A673 (cell line): ENCODE measurements around the gene ZNF813. TPM values are rescaled to one million over a fixed set of nuclear protein-coding genes. Genes with fewer than 3 reads are reported as not detected.
"Not testable (repeated sequence)": the region's sequence is repeated elsewhere in the genome, so short reads cannot be mapped to it uniquely, and the experiment has no call there.

ENCODE experiments used
- BruUV-seq: library from RNA; stranded (reverse); fragments of 400-500 nt; replicated peaks from 2 replicates; lab custom pipeline; 2021; lab: Mats Ljungman, UMichigan
- CTCF ChIA-PET: fragments of 300-600 bp; sonication (Branson Sonifier 250); formaldehyde crosslinking; loops from one replicate; lab custom pipeline; 2022; ENCODE audit warnings: antibody characterized with exemption; lab: Charles Lee
- POLR2A ChIA-PET: fragments of 300-600 bp; sonication (Branson Sonifier 250); formaldehyde crosslinking; loops from one replicate; lab custom pipeline; 2022; ENCODE audit warnings: antibody characterized with exemption; ENCODE audit not compliant: low non-redundant PET; lab: Charles Lee
- DNase-seq: peaks from one replicate; pipeline ENCODE4 v3.0.0-alpha.2; 2015; ENCODE audit warnings: low spot score
- H3K27ac ChIP-seq: fragments of 200-600 bp; sonication (generic); 2 replicates; pipeline ENCODE4 v1.5.1; 2016; ENCODE audit warnings: mixed run types, low read depth, mild to moderate bottlenecking, mixed read lengths, antibody characterized with exemption, low read length; ENCODE audit not compliant: poor library complexity, severe bottlenecking
- H3K27me3 ChIP-seq: fragments of 200-600 bp; sonication (generic); replicated peaks from 2 replicates; pipeline ENCODE4 v1.6.1; 2017; ENCODE audit warnings: mixed run types, low read depth, mild to moderate bottlenecking, mixed read lengths, antibody characterized with exemption, low read length; ENCODE audit not compliant: insufficient read depth, poor library complexity
- H3K36me3 ChIP-seq: fragments of 200-600 bp; sonication (generic); 2 replicates; pipeline ENCODE4 v1.6.1; 2016; ENCODE audit warnings: mixed run types, mild to moderate bottlenecking, mixed read lengths, antibody characterized with exemption, low read length; ENCODE audit not compliant: insufficient read depth, poor library complexity, severe bottlenecking
- H3K4me1 ChIP-seq: fragments of 200-600 bp; sonication (generic); 2 replicates; pipeline ENCODE4 v1.6.1; 2017; ENCODE audit warnings: mixed run types, mild to moderate bottlenecking, mixed read lengths, antibody characterized with exemption, low read length; ENCODE audit not compliant: insufficient read depth, poor library complexity, severe bottlenecking
- H3K4me3 ChIP-seq: fragments of 200-600 bp; sonication (generic); 2 replicates; pipeline ENCODE4 v1.5.1; 2016; ENCODE audit warnings: low read depth, mixed run types, mild to moderate bottlenecking, mixed read lengths, low read length; ENCODE audit not compliant: poor library complexity, severe bottlenecking
- H3K9me3 ChIP-seq: fragments of 200-600 bp; sonication (generic); 2 replicates; pipeline ENCODE4 v1.6.1; 2016; ENCODE audit warnings: mixed run types, low read depth, mild to moderate bottlenecking, mixed read lengths, antibody characterized with exemption, low read length; ENCODE audit not compliant: poor library complexity, severe bottlenecking
- CTCF ChIP-seq: fragments of 300-800, 200-600 bp; sonication (generic); conservative IDR thresholded peaks from 2 replicates; pipeline ENCODE4 v1.5.1; 2017; ENCODE audit warnings: low read depth, mild to moderate bottlenecking, antibody characterized with exemption, low read length, moderate library complexity, mixed read lengths
- EZH2 ChIP-seq: fragments of 200-600 bp; sonication (generic); IDR thresholded peaks from 2 replicates; pipeline ENCODE4 v1.6.1; 2017; ENCODE audit warnings: borderline replicate concordance, low read depth, mild to moderate bottlenecking, mixed read lengths, antibody characterized with exemption, low read length; ENCODE audit not compliant: poor library complexity, severe bottlenecking
- intact Hi-C: fragments of 100-400 bp; cut with micrococcal nuclease; formaldehyde crosslinking; loops from one replicate; pipeline ENCODE4 v1.10.0; 2022; ENCODE audit not compliant: unreplicated experiment
- total RNA-seq: library from RNA; stranded (reverse); gene quantifications from 2 replicates; pipeline ENCODE4 v1.2.3, GENCODE V29; 2021

The ZNF813 gene
- total RNA-seq, 1 experiment from 2014 or later: 5.6 TPM

- H3K27me3 ChIP-seq: no peaks in the 10 kb centered on the region
- no peak overlapping the region for H3K27ac ChIP-seq
- ChIA-PET POLR2A (no interaction called here), CTCF (no interaction called here)
- no peak for DNase-seq
- H3K9me3 ChIP-seq: peaks cover 23% of the 10 kb centered on the region
- TF ChIP-seq CTCF (no peak), EZH2 (no peak)
- BruUV-seq: no TSS peak
- H3K4me1 ChIP-seq: no peaks in the 10 kb centered on the region
- H3K36me3 ChIP-seq: peaks cover 23% of the 10 kb centered on the region
- intact Hi-C loops: no loop called here
- H3K4me3 ChIP-seq: no peak overlapping the region
These were observed 17.8 kb downstream of the ZNF813 start for GRCh38 chr19:53485046-53486004.

GRCh38 chr19:53492153-53492552 lies 24.6 kb downstream of the ZNF813 start:
- CTCF ChIA-PET: no interaction called here
- no peak overlapping the region for H3K27ac ChIP-seq
- no peak for TF ChIP-seq CTCF
- no peak for TF ChIP-seq EZH2
- BruUV-seq: TSS peak; percentile 18
- POLR2A ChIA-PET: no interaction called here
- no peak overlapping the region for H3K4me3 ChIP-seq
- H3K36me3 ChIP-seq: peaks cover 25% of the 10 kb centered on the region
- no peaks in the 10 kb centered on the region for H3K4me1 ChIP-seq
- DNase-seq: no peak
- no peaks in the 10 kb centered on the region for H3K27me3 ChIP-seq
- intact Hi-C loops: no loop called here
- H3K9me3 ChIP-seq: peaks cover 49% of the 10 kb centered on the region

GRCh38 chr19:53497311-53498023 lies 29.9 kb downstream of the ZNF813 start:
- POLR2A ChIA-PET, CTCF ChIA-PET, intact Hi-C loops, H3K27ac ChIP-seq, H3K4me1 ChIP-seq, H3K36me3 ChIP-seq, BruUV-seq, H3K27me3 ChIP-seq, DNase-seq, H3K4me3 ChIP-seq: not testable (repeated sequence)
- H3K9me3 ChIP-seq: peaks cover 19% of the 10 kb centered on the region

- BruUV-seq, DNase-seq, CTCF ChIA-PET, H3K36me3 ChIP-seq, POLR2A ChIA-PET, H3K4me3 ChIP-seq, H3K27ac ChIP-seq, H3K4me1 ChIP-seq, intact Hi-C loops, H3K27me3 ChIP-seq: not testable (repeated sequence)
- peaks cover 14% of the 10 kb centered on the region for H3K9me3 ChIP-seq
These were observed 30.5 kb downstream of the ZNF813 start for GRCh38 chr19:53498024-53498395.

GRCh38 chr19:53503151-53503550 lies 35.6 kb downstream of the ZNF813 start:
- intact Hi-C loops, CTCF ChIA-PET, H3K4me1 ChIP-seq, DNase-seq, POLR2A ChIA-PET, H3K27ac ChIP-seq, BruUV-seq, H3K36me3 ChIP-seq, H3K4me3 ChIP-seq, H3K27me3 ChIP-seq, H3K9me3 ChIP-seq: not testable (repeated sequence)
